Naive B cell (primary cell): ENCODE results near the gene ZFYVE1. TPM values are rescaled to one million over a fixed set of nuclear protein-coding genes. Genes with fewer than 3 reads are reported as not detected.

Experiments
- ATAC-seq, 2 donors: fragments of 150-1000 bp; cut with Tn5 transposase; 2 replicates each; pipeline ENCODE4 v1.10.0; 2021; ENCODE audit warnings: low read depth in 2 of 2, mild to moderate bottlenecking in 2 of 2, moderate library complexity in 2 of 2
- DNase-seq: peaks from one replicate; pipeline ENCODE4 v3.0.0; 2022
- H3K27ac Mint-ChIP-seq, 6 donors: one replicate each; pipeline ENCODE4 v1.8.0; 2020 to 2022; ENCODE audit warnings: mild to moderate bottlenecking in 6 of 6, mixed read lengths in 6 of 6, moderate library complexity in 5 of 6, inconsistent platforms in 2 of 6
- H3K27me3 Mint-ChIP-seq, 3 donors: one replicate each; pipeline ENCODE4 v1.8.0; 2021 to 2022; ENCODE audit warnings: mixed read lengths in 3 of 3, mild to moderate bottlenecking in 1 of 3
- H3K36me3 Mint-ChIP-seq, 2 donors: one replicate each; pipeline ENCODE4 v1.8.0; 2020 to 2022; ENCODE audit warnings: mixed read lengths in 2 of 2, inconsistent platforms in 1 of 2, mild to moderate bottlenecking in 1 of 2
- H3K4me1 Mint-ChIP-seq, 3 donors: one replicate each; pipeline ENCODE4 v1.8.0; 2020 to 2022; ENCODE audit warnings: mixed read lengths in 3 of 3, inconsistent platforms in 1 of 3, mild to moderate bottlenecking in 1 of 3, moderate library complexity in 1 of 3
- H3K4me3 Mint-ChIP-seq, 8 donors: one replicate each; pipeline ENCODE4 v1.8.0; 2020 to 2022; ENCODE audit warnings: mild to moderate bottlenecking in 8 of 8, mixed read lengths in 8 of 8, moderate library complexity in 8 of 8, inconsistent platforms in 2 of 8
- H3K9me3 Mint-ChIP-seq, 7 donors: one replicate each; pipeline ENCODE4 v1.8.0; 2020 to 2022; ENCODE audit warnings: mixed read lengths in 7 of 7, mild to moderate bottlenecking in 5 of 7, inconsistent platforms in 2 of 7, moderate library complexity in 1 of 7
- polyA plus RNA-seq, 6 donors: library from polyadenylated mRNA; unstranded; fragments of 300-500 nt; fragmentation: Illumina TruSeq; gene quantifications; one replicate each; pipeline ENCODE4 v1.2.3, GENCODE V29; 2021; ENCODE audit warnings: low read depth in 6 of 6

ZFYVE1 gene
- polyA plus RNA-seq, 6 donors from 2014 or later, result 5.5 to 9.5 (median 6.8) TPM

DNA sequence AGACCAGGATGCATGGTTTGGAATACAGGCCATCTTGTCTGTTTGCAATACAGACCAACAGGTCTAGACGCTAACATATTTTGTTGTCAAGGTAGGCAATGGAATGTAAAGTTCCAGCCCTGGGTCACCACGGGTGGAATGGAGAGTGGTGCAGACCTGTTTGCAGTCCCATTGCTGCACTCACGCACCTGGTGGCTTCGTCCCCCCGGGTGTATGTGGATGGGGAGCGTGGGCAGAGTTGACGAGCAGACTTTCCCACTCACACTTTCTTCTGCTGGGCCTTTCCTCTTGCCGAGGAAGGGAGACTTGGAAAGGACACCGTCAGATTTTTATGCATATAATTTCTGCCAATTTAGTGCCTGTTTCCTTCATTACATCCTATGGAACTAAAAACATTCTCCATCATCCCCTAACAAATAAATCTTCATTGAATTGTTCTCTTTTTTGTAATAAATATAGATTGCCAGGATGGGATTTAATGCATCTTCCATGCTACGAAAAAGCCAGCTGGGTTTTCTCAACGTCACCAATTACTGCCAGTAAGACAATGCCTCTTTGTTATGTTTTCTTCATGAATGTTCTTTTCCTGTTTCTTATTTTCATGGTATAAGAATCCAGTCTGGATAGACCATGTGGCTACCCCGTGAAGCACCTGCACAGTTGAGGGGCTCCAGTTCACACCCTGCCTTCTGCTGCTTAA, 85.5 kb downstream of the ZFYVE1 start:
- ATAC-seq (no peak), DNase-seq (no peak)
- Mint-ChIP-seq H3K27me3 (no peaks in the 10 kb centered on the region), H3K4me3 (no peak overlapping the region), H3K4me1 (peaks cover 13 to 17% (median 17%) of the 10 kb centered on the region in 3 donors), H3K36me3 (peaks cover 19 to 22% of the 10 kb centered on the region in 2 donors), H3K27ac (no peak overlapping the region), H3K9me3 (no peaks in the 10 kb centered on the region)

DNA sequence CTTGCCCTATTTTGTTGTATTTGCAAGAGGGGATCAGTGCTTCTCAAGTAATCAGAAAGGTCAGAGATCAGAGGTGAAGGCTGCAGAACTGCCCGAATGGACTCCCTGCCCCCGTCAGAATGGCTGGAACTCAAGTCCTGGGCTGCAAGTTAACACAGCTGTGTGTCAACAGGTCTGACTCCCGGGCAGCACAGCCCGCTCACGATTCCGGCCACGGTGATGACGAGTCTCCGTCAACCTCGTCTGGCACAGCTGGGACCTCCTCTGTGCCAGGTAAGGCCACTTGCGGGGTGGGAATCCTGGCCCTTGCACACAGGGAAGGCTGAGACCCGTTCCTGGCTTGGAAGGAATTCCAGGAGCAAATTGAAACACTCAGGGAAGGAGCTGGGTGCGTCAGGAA, 87.3 kb downstream of the ZFYVE1 start:
- no peaks in the 10 kb centered on the region for H3K9me3 Mint-ChIP-seq
- H3K27ac Mint-ChIP-seq, result no peak overlapping the region
- H3K36me3 Mint-ChIP-seq, result peaks cover 19 to 22% of the 10 kb centered on the region in 2 donors
- H3K27me3 Mint-ChIP-seq, result no peaks in the 10 kb centered on the region
- ATAC-seq, result no peak
- no peak overlapping the region for H3K4me3 Mint-ChIP-seq
- H3K4me1 Mint-ChIP-seq, result peaks cover 13 to 18% (median 17%) of the 10 kb centered on the region in 3 donors
- DNase-seq, result no peak

DNA sequence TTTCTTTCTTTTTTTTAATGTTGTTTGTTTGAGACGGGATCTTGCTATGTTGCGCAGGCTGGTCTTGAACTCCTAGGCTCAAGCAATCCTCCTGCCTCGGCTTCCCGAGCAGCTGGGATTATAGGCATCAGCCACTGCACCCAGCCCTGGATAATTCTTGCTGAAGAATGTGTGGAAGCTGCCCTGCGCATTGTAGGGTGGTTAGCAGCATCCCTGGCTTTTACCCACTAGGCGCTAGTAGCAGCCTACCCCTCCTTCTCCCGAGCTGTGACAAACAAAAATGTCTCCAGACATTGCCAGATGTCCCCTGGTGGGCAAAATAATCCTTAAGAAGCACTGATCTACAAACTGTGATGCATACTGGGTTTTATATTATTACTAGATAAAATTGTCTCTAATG, 94.0 kb downstream of the ZFYVE1 start:
- DNase-seq (no peak), ATAC-seq (no peak)
- H3K4me1 Mint-ChIP-seq, result peaks cover 23 to 37% (median 29%) of the 10 kb centered on the region in 3 donors
- no peak overlapping the region for H3K4me3 Mint-ChIP-seq
- H3K27me3 Mint-ChIP-seq, result no peaks in the 10 kb centered on the region
- H3K36me3 Mint-ChIP-seq, result peaks cover 6 to 8% of the 10 kb centered on the region in 2 donors
- peak overlapping the region in 2 of 6 donors; percentile 47 to 71 for H3K27ac Mint-ChIP-seq
- H3K9me3 Mint-ChIP-seq, result no peaks in the 10 kb centered on the region

DNA sequence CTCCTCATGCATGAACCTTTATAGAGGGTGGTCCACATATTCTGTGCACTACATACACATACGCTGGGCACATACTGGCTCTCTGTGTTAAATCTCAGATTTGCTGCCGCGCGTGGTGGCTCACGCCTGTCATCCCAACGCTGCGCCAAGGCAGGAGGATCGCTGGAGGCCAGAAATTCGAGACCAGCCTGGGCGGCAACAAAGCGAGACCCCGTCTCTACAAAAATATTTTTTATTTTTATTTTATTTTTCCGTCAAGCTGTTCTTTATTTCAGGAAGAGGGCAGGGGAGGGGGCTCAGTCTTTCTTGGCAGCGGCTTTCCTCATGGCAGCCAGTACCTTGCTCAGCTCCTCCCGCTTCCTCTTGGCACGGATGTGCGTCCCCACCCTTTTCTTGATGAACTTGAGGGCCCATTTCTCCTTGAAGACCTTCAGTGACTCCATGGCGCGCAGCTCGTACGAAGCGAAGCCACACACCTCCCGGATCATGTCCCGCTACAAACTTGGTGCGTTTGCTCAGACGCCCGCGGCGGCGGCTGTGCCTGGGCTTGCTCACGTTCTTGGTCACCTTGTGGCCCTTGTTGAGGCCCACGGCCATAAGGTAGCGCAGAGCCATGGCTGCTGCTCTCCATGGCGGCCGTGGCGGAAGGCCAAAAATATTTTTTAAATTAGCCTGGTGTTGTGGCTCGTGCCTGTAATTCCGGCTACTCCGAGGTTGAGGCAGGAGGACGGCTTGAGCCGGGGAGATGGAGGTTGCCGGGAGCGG, 97.4 kb downstream of the ZFYVE1 start:
- ATAC-seq, result no peak
- Mint-ChIP-seq H3K4me3 (peak overlapping the region in 3 of 8 donors; percentile 15 to 40 (median 33)), H3K4me1 (peaks cover 20 to 47% (median 26%) of the 10 kb centered on the region in 3 donors), H3K27me3 (no peaks in the 10 kb centered on the region), H3K36me3 (no peaks in the 10 kb centered on the region), H3K27ac (peak overlapping the region in 3 of 6 donors; percentile 14 to 62 (median 18)), H3K9me3 (no peaks in the 10 kb centered on the region)
- DNase-seq, result no peak

DNA sequence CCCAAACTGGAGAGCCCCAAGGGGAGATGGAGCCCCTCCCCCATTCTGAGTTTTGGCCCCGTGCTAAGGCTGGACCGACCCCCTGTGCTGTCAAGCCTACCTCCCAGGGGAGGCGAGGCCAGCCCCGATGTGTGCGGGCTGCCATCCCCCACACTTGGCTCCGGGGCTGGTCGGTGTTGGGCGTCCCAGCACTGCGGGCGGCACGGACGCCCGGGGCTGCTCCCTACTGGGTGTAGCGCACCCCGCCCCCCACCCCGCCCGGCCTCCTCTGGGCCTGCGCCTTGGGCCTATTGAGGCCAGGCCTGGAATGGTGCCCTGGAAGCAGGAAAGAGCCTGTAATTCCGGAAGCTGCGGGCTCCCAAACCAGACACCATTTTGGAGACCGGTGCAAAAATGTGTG, 98.0 kb downstream of the ZFYVE1 start:
- no peaks in the 10 kb centered on the region for H3K36me3 Mint-ChIP-seq
- peaks cover 20 to 45% (median 24%) of the 10 kb centered on the region in 3 donors for H3K4me1 Mint-ChIP-seq
- H3K27me3 Mint-ChIP-seq, result no peaks in the 10 kb centered on the region
- H3K9me3 Mint-ChIP-seq, result no peaks in the 10 kb centered on the region
- ATAC-seq, result no peak
- no peak for DNase-seq
- peak overlapping the region in 1 of 8 donors; percentile 33 for H3K4me3 Mint-ChIP-seq
- no peak overlapping the region for H3K27ac Mint-ChIP-seq

DNA sequence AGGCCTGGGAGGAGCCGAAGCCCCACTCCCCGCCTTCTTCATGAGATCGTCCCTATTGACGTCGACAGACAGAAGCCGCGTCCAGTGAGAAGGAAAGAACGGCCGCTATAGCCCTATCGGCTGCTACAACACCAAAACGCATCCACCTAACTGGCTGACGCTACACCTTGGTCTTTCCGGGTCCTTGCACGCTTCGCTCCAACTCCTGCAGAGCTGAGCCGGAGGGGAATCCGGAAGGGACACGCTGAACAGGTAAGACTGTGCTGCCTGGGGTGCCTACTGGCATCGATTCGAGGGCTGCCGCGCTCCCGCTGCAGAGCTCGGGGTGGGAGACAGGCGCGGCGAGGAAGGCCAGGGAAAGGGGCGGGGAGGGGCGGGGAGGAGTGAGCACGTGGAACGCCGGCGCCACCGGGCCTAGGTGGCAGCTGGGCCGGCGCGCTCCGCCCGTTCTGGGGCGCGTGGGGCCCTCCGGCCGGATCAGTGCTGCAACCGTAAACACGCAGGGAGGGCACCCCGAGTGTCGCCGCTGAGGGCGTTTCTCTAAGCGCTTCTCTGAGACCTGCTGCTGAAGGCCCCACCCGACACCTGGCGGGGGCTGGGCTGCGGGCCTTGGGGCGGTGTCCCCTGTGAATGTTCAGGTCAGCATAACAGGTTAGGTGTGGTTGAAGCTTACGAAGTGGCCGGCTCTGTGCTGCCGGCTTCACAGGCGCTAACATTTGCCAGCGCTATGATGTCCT, 100.4 kb downstream of the ZFYVE1 start, which contains the start of gene DCAF4:
Gene DCAF4, plus strand, starts transcription at position 173 of the 737 bp plus-strand sequence. CDS start 11,515 bp downstream, outside the sequence.
- DNase-seq (peak; percentile 94), ATAC-seq (peak; percentile 83 to 88)
- peak within 1 kb of the TSS; percentile 89 to 99 (median 96) for H3K4me3 Mint-ChIP-seq
- H3K27me3 Mint-ChIP-seq, result peaks cover 0 to 9% (median 8%) of the 10 kb centered on the region in 3 donors
- no peaks in the 10 kb centered on the region for H3K9me3 Mint-ChIP-seq
- H3K36me3 Mint-ChIP-seq, result no peaks in the 10 kb centered on the region
- H3K4me1 Mint-ChIP-seq, result peaks cover 11 to 35% (median 16%) of the 10 kb centered on the region in 3 donors
- peak within 1 kb of the TSS; percentile 96 to 100 (median 98) for H3K27ac Mint-ChIP-seq

DNA sequence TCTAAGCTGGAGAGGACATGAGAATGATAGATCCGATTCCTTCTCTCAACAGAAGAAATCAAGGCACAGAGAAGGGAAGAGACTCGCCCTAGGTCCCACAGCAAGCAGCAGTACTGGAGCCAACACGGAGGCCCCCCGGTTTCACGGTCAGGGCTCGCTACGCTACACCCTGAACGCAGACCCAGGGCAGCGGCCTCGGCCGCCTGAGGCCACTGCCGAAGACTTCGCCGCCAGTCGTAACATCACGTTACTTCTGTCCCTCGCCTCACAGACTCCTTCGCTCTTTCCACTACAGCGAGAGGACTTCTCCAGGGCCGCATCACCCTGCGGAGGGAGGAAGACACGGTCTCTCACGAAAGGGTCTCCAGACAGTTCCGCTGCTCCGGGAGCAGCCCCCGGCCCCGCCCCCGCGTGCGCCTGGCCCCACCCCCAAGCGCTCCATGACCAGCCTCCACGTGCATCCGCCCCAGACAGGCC, 101.1 kb downstream of the ZFYVE1 start:
- no peaks in the 10 kb centered on the region for H3K36me3 Mint-ChIP-seq
- peaks cover 0 to 15% (median 14%) of the 10 kb centered on the region in 3 donors for H3K27me3 Mint-ChIP-seq
- no peaks in the 10 kb centered on the region for H3K9me3 Mint-ChIP-seq
- peaks cover 11 to 31% (median 12%) of the 10 kb centered on the region in 3 donors for H3K4me1 Mint-ChIP-seq
- peak in 1 of 2 donors; percentile 3 for ATAC-seq
- no peak for DNase-seq
- peak overlapping the region; percentile 96 to 100 (median 98) for H3K27ac Mint-ChIP-seq
- H3K4me3 Mint-ChIP-seq, result peak overlapping the region; percentile 89 to 99 (median 96)

DNA sequence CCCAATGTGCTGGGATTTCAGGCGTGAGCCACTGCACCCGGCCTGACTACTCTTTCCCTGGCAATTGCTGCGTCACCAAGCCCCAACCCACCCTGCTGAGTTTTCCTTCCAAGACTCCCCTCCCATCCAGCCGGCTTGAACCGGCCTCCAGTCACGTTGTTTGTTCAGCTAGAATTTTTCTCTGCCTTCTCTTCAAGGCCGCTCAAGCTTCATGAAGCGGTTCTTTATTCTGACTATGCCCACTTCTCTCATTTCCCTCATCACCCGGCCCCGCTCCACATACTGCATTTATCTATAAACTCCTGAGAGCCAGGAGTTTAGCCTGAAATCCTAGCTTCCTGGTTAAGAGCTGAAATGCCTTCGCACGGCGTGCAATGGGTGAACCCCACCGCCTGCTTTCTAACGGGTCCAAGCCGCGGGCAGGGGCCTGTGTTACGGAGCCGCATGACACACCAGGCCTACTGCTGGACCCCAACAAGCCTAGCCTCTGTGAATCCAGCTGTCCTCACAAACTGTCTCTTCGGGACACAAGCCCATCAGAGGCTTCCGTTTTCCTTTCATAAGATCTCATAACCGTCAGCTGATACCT, 101.6 kb downstream of the ZFYVE1 start:
- Mint-ChIP-seq H3K36me3 (no peaks in the 10 kb centered on the region), H3K27ac (peak overlapping the region; percentile 6 to 99 (median 96)), H3K27me3 (peaks cover under 1 to 21% (median 15%) of the 10 kb centered on the region in 3 donors), H3K9me3 (no peaks in the 10 kb centered on the region), H3K4me3 (peak overlapping the region; percentile 89 to 99 (median 96)), H3K4me1 (peaks cover 11 to 29% (median 12%) of the 10 kb centered on the region in 3 donors)
- no peak for DNase-seq
- no peak for ATAC-seq

DNA sequence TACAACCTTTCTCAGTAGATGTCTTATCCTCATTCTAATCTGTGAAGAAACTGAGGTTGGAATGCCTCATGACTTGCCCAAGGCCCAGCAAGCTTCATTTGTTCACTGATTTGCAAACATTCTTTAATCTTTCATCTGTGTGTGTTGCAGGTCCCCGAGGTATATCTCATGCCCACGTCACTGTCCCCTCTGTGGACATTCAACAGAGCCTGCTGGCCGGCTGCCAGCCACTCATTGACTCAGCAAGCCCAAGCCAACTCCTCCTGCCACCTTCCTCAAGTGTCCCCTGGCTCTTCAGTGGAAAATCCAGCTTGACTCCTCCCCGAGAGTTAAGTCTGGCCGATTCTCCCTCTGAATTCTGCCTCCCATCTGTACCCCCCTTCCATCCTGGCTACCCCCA, 102.6 kb downstream of the ZFYVE1 start:
- no peaks in the 10 kb centered on the region for H3K9me3 Mint-ChIP-seq
- no peak for ATAC-seq
- peaks cover 11 to 29% (median 12%) of the 10 kb centered on the region in 3 donors for H3K4me1 Mint-ChIP-seq
- peaks cover 10 to 30% (median 21%) of the 10 kb centered on the region in 3 donors for H3K27me3 Mint-ChIP-seq
- no peak for DNase-seq
- peak overlapping the region in 3 of 6 donors; percentile 2 to 55 (median 49) for H3K27ac Mint-ChIP-seq
- H3K36me3 Mint-ChIP-seq, result no peaks in the 10 kb centered on the region
- peak overlapping the region in 3 of 8 donors; percentile 32 to 58 (median 49) for H3K4me3 Mint-ChIP-seq

DNA sequence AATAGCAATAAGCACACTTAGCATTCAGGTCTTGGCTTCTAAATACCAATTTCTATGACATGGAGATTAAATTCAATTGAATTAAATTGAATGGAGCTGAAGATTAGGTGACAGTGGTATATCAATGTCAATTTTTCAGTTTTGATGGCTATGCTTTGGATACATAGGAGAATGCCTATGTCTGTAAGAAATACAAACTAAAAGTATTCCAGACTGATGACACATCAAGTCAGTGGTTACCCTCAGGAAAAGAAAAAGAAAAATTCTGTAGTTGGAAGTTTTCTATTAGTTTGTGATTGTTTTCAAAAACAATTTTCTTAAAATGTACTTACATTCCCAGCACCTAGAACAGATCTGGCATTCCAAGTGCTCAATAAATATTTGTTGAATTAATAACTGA, 105.5 kb downstream of the ZFYVE1 start:
- Mint-ChIP-seq H3K36me3 (no peaks in the 10 kb centered on the region), H3K27ac (no peak overlapping the region), H3K9me3 (no peaks in the 10 kb centered on the region), H3K4me3 (no peak overlapping the region), H3K27me3 (peaks cover 17 to 41% (median 38%) of the 10 kb centered on the region in 3 donors), H3K4me1 (peaks cover 7 to 12% (median 7%) of the 10 kb centered on the region in 3 donors)
- ATAC-seq, result no peak
- DNase-seq, result no peak

DNA sequence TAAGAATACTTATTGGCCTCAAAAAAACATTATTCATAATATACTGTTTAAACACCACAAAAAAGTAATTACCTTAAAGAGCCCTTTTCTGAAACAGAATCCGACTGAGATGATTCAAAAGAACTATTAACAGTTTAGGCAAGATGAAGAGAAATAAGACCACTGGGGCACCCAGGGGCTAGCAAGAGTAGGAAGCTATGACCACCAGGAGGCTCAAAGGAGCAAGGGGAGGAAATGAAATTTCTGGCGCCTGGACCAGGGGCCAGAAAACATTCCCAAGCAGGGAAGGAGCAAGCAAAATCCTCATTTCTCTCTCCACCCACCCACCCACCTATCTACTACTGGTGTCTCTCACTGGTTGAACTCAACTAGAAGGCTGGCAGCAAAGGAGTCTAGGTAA, 106.9 kb downstream of the ZFYVE1 start:
- peak overlapping the region in 1 of 6 donors; percentile 26 for H3K27ac Mint-ChIP-seq
- no peak for DNase-seq
- H3K4me3 Mint-ChIP-seq, result no peak overlapping the region
- peaks cover 17 to 41% (median 38%) of the 10 kb centered on the region in 3 donors for H3K27me3 Mint-ChIP-seq
- H3K36me3 Mint-ChIP-seq, result no peaks in the 10 kb centered on the region
- ATAC-seq, result no peak
- H3K4me1 Mint-ChIP-seq, result peaks cover 0 to under 1% (median under 1%) of the 10 kb centered on the region in 3 donors
- no peaks in the 10 kb centered on the region for H3K9me3 Mint-ChIP-seq
